HL-60/S4 (cell line): Measurements from ENCODE around the gene KIF4B.
"Not testable (repeated sequence)": the region's sequence is repeated elsewhere in the genome, so short reads cannot be mapped to it uniquely, and the experiment has no call there.

Source experiments
- in situ Hi-C: fragments of 300-500 bp; cut with MboI; formaldehyde crosslinking; loops from 2 replicates; pipeline ENCODE4 v1.14.3; 2022; ENCODE audit warnings: low sequenced_read_pairs

The KIF4B gene

DNA sequence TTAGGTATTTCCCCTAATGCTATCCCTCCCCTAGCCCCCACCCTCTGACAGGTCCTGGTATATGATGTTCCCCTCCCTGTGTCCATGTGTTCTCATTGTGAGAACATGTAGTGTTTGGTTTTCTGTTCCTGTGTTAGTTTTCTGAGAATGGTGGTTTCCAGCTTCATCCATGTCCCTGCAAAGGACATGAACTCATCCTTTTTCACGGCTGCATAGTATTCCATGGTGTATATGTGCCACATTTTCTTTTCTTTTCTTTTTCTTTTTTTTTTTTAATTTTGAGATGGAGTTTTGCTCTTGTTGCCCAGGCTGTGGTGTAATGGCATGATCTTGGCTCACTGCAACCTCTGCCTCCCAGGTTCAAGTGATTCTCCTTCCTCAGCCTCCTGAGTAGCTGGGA is 7.3 kb upstream of the KIF4B start:
- in situ Hi-C loops = loop anchor here (10.0 kb wide), 1 partner anchor 361 kb away; no protein-coding TSS in a partner anchor

GRCh38 chr5:155008669-155009068 is 4.9 kb upstream of the KIF4B start:
- in situ Hi-C loops = loop anchor here (10.0 kb wide), 1 partner anchor 364 kb away; no protein-coding TSS in a partner anchor

DNA sequence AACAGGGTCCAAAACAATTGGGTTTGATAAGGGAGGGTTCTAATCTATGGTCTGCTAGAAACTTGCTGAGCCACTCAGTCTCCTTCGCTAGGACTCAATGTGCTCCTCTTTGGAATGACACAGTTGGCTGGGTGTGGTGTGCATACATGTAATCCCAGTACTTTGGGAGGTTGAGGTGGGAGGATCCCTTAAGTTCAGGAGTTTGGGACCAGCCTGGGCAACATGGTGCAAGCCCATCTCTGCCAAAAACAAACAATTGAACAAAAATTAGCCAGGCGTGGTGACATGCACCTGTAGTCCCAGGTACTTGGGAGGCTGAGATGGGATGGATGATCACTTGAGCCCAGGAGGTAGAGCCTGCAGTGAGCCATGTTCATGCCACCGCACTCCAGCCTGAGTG is 2.7 kb upstream of the KIF4B start:
- in situ Hi-C loops = no loop called here

GRCh38 chr5:155015239-155015638 is 1.7 kb downstream of the KIF4B start:
- in situ Hi-C loops = no loop called here

GRCh38 chr5:155017610-155018009 is 4.1 kb downstream of the KIF4B start:
- in situ Hi-C loops = no loop called here

GRCh38 chr5:155019601-155020226 is 6.2 kb downstream of the KIF4B start:
- in situ Hi-C loops = no loop called here

- in situ Hi-C loops = no loop called here
These were observed 8.3 kb downstream of the KIF4B start for GRCh38 chr5:155021842-155022241.

- in situ Hi-C loops = no loop called here
These were observed 9.8 kb downstream of the KIF4B start for GRCh38 chr5:155023320-155023719.

GRCh38 chr5:155024015-155024414 is 10.5 kb downstream of the KIF4B start:
- in situ Hi-C loops = no loop called here

- in situ Hi-C loops = no loop called here
These were observed 12.3 kb downstream of the KIF4B start for GRCh38 chr5:155025895-155026294.

- in situ Hi-C loops = no loop called here
These were observed 14.6 kb downstream of the KIF4B start for GRCh38 chr5:155027993-155028629.

DNA sequence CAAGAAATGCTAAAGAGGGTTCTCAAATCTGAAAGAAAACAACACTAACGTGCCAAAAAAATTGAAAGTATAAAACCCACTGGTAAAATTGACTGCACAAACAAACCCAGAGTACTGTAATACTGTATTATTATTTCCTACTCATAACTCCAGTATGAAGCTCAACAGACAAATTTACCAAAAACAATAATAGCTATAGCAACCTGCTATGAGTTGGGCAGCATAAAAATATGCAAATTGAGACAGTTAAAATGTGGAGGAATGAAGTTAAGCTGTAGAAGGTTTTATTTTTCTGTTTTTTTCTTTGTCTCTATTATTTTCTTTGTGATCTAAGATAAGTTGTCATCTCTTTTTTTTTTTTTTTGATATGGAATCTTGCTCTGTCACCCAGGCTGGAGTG is 15.7 kb downstream of the KIF4B start:
- in situ Hi-C loops = no loop called here

DNA sequence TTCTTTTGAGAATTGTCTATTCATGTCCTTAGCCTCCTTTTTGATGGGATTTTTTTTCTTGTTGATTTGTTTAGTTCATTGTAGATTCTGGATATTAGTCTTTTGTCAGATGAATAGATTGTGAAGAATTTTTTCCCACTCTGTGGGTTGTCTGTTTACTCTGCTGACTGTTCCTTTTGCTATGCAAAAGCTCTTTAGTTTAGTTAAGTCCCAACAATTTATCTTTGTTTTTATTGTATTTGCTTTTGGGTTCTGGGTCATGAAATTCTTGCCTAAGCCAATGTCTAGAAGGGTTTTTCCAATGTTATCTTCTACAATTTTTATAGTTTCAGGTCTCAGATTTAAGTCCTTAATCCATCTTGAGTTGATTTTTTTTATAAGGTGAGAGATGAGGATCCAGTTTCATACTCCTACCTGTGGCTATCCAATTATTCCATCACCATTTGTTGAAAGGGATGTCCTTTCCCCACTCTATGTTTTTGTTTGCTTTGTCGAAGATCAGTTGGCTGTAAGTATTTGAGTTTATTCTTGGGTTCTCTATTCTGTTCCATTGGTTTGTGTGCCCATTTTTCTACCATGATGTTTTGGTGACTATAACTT is 20.7 kb downstream of the KIF4B start:
- in situ Hi-C loops = not testable (repeated sequence)

DNA sequence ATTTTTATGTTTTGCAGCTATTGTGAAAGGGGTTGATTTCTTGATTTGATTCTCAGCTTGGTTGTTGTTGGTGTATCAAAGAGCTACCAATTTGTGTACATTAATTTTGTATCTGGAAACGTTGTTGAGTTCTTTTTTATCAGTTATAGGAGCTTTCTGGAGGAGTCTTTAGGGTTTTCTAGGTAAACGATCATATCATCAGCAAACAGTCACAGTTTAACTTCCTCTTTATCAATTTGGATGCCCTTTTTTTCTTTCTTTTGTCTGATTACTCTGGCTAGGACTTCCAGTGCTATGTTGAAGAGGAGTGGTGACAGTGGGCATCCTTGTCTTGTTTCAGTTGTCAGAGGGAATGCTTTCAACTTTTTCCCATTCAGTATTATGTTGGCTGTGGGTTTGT is 21.5 kb downstream of the KIF4B start:
- in situ Hi-C loops = not testable (repeated sequence)

DNA sequence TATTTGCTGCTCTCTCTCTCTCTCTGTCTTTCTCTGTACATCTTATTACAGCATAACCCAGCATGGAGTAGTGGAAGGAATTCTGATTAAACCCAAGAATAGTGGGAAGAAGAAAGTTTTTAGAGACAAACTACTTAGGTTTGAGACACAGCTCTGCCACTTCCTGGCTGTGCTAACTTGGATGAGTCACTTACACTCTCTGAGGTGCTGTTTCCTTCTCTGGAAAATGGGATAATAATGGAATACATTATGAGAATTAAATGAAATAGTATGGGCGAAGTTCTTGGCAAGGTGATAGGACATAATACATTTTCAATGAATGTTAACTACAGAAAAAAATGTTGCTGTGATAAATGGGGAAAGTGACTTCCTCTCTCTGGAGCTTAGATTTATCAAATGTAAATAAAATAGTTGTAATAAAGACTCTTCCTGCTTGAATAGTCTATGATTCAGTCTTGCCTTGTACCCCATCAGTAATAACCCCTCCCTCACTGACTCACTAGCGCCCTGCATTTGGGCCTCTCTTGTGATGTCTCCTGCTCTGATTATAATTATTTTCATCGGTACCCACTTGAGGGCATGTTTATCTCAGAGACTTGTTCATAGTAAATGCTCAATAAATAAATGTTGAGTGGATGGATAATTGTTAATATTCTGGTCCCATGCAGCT is 27.6 kb downstream of the KIF4B start:
- in situ Hi-C loops = no loop called here

- in situ Hi-C loops = no loop called here
These were observed 31.0 kb downstream of the KIF4B start for GRCh38 chr5:155044591-155044990.

DNA sequence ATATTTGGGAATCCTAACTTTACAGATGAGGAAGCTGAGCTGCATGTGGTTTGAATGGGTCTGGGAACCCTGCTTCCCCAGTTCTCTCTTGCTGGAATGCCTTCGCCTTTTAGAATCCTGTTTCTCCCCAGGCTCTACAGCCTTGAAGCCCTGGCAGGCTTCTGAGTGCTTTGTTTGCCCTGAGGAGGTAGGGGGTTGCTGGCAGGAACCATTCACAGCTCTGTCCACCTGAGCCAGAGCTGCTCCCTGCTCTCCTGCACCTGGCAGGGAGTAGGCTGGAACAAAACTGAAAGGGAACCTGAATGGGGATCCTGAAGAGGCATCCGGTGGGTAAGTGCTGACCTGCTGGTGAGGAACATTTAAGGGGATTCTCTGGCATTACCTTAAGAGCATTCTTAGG is 33.0 kb downstream of the KIF4B start:
- in situ Hi-C loops = no loop called here

- in situ Hi-C loops = no loop called here
These were observed 34.3 kb downstream of the KIF4B start for GRCh38 chr5:155047818-155048217.

GRCh38 chr5:155049569-155050383 is 36.2 kb downstream of the KIF4B start:
- in situ Hi-C loops = no loop called here

- in situ Hi-C loops = no loop called here
These were observed 36.9 kb downstream of the KIF4B start for GRCh38 chr5:155050384-155051019.
